Colon (tissue), 2 donors: ENCODE measurements around the gene MYADML2.

Experiments
- FAIRE-seq: peaks from 2 replicates; lab custom pipeline; 2012; peaks lifted over from hg19 to GRCh38; lab: Jason Lieb, UNC
- donor health status: control.
- donor health status: control.

The MYADML2 gene

DNA sequence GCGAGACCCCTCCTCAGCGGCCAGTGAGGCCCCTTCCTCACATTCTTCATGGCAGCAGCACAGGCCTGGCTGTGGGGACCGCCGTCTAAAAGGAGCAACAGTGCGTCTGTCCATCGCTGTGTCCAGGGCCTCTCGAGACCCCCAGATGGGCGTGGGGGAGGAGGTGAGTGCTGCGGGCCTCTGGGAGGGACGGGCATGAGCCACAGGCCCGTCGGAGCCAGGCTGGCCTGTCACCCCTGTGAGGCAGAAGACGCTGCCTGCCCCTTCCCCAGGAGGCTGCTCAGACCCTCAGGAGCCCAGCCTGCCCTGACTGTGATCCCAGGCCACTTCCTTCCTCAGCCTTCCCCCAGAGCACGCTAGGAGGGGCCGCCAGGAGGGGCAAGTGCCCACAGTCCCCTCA is 7.8 kb downstream of the MYADML2 start:
- FAIRE-seq: no peak

DNA sequence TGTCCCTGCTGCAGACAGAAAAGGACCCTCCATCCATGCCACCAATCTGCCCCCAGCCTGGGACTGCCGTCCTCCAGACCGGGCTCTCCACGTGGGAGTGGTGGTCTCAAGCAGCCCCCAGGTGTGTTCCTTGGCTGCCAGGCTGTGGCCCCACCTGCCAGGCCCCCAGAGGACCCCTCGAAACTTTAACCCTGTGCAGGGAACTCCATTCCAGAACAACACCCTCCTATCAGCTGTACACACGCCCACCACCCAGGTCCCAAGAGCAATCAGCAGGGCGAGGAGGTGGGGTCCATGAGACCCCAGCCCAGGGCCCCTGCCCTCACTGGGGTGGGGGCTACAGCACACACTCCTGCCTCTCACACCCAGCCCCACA is 11.3 kb downstream of the MYADML2 start:
- no peak for FAIRE-seq

DNA sequence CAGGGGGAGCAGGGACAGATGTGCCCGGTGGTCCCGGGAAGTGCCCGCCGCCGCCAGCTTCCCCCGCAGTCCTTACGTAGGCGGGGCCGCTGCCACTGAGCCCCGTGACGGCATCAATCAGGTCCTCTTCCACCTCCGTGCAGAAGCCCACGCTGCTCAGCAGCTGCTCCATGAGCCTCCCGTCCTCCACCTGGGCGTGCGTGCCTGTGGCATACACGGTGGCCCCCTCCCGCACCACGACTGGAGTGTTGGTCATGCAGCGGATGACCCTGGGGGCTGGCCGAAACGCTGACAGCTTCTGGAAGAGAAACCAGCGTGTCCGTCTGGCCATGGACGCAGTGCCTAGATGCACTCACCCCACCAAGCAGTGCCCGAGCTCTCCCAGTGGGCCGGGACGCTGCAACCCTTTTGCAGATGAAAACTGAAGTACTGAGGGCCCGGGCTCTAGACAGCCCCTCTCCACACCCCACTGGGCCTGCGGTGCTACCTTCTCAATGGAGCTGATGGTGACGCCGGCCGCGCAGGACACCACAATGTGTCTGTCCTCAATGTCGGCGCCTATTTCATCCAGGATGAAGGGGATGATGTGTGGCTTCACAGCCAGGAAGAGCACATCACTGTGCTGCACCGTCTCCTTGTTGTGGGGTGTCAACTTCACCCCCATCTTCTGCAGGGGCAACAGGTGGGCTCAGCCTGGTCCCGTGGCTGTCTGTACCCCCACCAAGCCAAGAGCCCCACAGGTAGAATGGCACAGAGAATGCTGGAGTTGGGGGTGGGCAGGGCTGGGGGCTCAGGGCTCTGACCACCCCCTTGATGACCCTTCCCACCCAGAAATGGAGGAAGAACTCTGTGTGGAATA is 12.0 kb downstream of the MYADML2 start:
- no peak for FAIRE-seq

DNA sequence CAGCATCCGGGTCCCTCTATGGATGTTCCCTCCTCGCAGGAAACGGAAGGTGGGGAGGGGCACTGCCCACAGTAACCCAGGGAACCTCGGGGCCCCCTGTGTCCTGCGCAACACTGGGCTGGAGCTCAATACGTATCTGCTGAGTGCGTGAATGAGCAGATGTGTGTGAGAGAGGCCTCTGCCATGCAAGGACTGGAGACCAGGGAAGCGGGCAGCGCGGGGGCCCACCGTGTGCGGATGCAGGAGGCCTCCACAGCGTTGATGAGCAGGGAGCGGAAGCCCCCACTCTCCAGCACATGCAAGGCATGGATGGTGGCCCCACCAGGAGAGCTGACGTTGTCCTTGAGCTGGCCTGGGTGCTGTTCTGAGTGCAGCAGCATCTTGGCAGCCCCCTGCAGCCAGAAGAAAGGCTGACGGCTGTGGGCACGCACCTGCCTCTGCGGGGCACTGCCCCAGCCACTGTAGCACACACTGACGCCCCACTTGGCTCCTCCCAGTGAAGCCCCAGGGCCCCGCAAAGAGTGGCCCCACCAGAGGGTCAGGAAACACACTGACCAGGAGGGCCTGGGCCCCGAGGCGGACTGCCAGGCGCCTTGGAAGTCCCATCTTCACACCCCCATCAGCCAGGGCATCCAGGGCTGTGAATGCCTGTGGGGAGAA is 12.8 kb downstream of the MYADML2 start:
- FAIRE-seq: no peak

DNA sequence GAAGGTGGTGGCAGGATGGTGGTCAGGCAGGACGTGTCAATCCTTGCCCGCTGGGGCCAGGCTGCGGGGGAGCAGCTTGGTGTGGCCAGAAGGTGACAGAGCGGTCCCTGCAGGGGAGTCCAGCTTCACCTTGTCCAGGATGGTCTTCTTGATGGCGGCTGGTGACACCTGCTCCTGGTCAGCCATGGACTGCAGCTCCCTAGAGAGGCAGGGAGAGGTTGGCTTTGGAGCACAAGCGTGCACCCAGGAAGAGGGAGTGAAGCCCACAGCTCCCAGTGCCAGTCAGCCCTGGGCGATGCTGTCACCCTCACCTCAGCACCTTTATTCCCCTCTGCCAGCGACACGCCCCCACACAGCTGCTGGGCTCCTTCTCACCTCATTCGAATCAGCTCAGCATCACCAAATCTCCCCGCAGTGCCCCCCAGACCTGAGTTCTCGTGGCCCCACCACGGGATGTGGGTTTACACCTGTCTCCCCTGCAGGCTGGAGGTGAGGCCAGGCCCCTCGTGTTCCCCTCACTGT is 13.8 kb downstream of the MYADML2 start:
- FAIRE-seq: no peak

DNA sequence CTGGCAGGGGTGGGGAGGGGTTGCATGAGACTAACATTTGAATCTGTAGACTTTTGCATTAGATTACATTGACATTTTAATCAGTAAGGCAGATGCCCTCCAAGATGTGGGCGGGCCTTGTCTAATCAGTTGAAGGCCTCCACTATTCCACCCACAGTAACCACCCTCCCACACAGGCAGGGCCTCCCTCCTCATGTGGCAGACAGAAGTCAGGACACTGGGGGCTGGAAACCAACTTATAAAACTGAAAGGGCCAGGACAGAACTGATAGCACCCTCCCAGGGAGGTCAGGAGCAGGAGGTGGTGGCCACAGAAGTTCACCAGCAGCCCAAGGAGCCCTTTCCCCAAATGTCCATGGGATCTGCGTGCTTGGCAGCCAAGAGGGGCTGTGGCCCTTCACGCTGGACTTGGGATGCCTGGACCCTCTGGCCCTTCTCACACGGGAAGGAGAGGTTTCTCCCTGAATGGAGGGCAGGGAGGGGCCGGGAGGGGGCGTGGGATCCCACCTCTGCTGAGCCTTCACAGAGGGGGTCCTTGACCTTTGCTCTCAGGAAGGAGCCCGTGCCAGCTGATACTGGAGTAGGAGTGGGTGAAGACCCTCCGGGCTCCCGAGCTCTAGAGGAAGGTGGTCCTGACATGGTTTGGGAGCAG is 14.6 kb downstream of the MYADML2 start:
- FAIRE-seq: no peak

DNA sequence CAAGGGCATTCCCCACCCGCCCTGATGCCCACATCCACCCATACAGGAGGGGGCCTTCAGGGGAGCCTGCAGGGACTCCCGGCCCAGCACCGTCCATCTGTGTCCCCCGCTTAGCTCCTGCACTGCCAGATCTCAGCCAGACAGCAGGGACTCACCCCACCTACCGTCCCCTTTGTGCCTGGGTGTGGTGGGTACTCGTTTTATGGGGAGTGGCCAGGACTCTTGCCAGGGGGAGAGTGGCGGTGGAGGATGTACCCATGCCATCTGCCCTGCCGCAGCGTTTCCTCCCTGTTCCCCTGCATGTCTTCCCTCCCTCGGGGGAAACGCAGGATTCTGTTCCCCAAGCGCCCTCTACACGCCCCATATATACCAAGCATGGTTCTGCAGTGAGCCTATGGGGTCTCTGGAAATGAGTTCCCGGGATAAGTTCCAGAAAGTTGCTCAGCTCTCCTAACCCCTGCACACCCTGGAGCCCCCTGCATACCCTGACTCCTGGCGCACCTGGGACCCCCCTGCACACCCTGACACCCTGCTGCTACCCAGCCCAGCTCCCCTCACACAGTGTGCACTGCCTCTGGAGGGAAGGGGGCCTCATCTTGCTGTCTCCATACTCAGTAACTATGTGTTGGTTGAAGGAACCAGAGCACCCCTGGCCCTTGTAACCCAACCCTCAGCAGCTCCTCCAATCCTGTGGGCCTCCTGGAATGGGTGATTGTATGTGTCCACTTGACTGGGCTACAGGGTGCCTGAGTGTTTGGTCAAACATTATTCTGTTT is 15.3 kb downstream of the MYADML2 start:
- FAIRE-seq: no peak

DNA sequence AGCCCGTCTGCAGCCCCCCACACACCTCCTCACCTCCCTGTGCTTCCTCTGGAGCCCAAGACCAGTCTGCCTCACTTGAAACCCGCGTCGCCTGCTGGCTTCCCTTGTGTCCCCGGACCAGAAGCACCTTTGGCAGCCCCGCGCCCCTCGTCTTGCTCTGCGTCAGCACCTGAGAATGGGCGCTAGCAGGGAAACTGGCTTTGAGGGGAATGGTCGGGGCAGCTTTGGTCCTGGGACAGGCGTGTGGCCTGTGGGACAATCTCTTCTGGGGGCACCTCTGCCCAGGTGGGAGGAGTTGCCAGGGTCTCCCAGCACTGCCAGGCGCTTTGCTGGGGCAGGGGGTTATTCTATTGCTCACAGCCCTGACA is 15.9 kb downstream of the MYADML2 start:
- FAIRE-seq: no peak

DNA sequence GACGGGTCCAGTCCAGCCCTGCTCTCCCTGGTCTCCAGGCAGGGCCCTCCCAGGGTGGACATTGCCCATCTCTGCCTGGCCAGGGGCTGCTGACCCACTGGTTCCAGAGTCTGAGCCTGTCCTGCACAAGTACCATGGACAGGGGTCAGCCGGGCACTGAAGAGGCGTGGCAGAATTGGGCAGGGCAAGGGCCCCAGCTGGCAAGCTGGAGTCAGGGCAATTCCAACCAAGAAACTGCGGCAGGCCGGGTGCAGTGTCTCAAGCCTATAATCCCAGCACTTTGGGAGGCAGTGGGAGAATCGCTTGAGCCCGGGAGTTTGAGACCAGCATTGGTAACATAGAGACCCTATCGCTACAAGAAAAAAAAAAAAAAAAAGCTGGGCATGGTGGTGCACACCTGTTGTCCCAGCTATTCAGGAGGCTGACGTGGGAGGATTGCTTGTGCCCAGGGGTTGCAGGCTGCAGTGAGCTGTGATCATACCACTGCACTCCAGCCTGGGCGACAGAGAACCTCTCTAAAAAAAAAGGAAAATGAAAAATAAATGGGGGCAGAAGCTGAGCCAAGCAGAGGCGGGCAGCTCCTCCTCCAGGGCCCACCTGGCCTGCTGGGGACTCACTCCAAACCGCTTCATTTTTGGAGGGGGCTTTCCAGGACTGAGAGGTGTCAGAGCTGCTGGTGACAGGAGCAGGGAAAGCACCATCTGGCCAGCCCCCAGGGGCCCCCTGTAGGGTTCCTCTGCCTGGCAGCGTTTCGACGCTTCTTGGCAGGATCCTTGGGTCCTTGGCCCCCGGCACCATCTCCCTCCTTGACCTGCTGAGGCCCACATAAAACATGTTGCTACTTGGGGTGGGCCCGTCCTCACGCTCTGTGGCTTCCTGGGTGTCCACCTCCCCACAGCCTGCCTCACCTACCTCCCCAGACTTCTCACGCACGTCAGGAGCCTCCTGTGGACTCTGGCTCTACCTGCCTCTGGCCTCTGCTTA is 16.6 kb downstream of the MYADML2 start:
- no peak for FAIRE-seq

DNA sequence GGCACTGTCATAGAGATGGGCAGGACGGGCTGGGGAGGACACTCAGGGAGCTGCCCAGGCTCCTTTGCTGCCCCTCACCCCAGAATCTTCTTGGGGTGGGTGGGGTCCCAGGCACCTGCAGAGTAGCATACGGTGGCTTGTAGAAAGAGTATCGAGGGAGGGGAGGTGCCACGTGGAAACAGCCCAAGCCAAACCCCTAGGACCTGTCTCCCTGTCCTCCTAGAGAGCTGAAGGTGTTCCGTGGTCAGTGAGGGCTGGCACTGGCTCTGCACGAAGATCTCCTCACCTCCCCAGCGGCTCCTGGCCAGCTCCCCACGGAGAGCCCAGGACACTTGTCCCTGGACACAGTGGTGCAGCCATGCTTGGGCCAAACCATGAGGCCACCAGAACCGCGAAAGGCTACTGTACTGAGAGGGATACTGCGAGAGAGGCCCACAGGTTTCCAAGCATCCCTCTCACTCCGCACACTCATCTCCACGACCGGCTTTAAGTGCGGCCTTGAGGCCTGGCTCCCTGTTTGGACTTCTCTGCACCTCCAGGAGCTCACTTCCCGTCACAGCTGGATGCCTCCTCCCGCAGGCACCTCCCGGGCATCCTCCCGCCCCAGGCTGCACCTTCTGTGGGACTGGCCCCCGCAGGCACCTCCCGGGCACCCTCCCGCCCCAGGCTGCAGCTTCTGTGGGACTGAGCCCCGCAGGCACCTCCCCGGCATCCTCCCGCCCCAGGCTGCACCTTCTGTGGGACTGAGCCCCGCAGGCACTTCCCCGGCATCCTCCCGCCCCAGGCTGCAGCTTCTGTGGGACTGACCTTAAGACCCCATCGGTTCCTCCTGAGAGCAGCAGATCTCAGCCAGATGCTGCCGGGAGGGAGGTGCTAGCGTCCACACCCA is 17.5 kb downstream of the MYADML2 start:
- no peak for FAIRE-seq

DNA sequence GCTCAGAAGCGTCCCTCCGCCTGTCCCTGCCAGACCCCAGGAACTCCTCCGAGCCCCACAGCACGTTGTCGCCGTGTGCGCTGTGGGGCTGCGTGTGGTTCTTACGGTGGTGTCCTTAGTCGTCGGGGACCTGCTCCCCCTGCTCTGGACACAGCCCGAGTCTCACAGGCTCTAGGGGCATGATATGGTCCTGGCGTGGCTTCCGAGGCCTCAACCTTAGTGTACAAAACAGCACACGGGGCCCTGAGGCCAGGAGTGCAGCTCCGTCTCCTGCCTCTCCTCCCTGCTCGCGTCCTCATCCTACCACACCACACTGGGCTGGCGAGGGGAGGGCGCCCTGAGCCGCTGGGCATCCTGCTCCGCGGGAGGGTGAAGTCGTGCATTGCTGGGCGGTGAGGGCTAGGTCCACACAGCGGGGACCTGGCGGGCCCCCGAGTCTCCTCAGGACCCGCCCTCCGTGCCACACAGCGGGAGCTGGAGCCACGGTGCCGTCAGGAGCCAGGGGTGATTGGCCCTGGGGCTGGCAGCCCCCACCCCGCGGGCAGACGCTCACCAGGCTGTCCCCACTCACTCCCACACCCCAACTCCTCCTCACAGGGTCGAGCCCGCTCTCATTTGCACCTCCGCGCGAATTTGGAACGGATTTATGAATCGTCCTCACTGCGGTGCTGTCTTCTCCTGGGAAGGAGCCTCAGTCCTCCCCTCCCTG is 18.3 kb downstream of the MYADML2 start:
- FAIRE-seq: no peak

DNA sequence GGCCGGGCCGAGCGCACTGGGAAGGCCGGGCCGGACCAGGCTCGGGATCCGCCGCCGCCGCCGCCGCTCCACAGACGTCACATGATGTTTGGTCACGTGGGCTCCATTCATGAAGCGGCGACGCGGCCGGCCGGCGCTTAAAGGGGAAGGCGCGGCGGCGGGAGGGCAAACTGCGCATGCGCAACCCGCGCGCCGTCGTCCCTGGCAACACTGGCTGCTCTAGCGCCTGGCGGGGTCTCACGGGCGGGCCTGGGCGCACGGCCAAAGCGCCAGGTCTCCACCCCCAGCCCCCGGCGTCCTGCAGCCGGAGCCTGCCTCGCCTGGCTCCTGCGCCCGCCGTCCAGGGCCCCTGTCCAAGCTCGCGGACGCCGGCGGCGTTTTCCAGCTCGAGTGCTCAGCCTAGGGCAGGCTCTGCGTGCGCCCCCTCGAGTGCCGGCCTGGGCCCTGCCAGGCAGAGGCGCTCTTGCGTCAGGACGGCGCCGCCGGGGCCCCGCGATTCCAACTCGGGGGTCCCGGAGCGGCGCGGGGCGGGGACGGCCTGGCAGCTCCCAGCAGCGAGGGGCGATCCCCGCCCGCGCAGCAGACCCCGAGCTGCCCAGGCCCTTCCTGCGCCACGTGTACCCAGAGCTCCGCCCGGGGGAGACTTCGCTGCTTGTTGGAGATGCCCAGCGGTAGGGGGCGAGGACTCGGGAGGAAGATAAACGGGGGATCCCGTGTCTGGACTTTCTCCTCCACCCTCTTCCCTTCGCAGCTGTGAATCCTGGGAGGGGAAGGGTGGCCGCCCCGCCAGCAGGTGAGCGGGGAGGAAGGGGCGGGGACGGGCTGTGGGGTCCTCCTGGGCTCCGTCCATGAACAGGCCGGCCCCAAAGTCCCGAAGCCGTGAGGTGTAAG is 19.1 kb downstream of the MYADML2 start, which contains the start of gene MAFG:
Gene MAFG (minus strand): TSS at position 83 of the 891 bp plus-strand sequence. CDS start 4,550 bp downstream, outside the sequence.
- no peak for FAIRE-seq

DNA sequence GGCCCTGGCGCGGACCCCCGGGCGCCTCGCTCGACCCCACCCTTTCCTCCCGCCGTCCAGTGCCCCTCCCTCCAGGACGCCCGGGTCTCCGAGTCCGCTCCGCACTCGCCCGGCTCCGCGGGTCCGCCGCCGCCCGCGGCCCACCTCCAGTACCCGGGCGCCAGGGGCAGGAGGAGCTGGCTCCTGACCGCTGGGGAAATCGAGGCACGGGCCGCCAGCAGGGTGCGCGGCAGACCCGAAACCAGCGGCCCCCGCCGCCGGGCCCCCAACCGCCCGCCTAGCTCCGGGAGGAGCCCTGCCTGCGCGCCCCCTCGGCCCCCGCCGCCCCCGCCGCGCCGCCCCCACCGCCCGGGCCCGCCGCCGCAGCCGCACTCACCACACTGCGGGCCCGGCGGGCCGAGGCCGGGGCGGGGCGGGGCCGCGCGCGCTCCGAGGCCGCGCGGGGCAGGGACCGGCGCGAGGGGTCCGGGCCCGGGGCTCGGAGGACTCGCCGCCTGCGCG is 19.8 kb downstream of the MYADML2 start:
- no peak for FAIRE-seq

DNA sequence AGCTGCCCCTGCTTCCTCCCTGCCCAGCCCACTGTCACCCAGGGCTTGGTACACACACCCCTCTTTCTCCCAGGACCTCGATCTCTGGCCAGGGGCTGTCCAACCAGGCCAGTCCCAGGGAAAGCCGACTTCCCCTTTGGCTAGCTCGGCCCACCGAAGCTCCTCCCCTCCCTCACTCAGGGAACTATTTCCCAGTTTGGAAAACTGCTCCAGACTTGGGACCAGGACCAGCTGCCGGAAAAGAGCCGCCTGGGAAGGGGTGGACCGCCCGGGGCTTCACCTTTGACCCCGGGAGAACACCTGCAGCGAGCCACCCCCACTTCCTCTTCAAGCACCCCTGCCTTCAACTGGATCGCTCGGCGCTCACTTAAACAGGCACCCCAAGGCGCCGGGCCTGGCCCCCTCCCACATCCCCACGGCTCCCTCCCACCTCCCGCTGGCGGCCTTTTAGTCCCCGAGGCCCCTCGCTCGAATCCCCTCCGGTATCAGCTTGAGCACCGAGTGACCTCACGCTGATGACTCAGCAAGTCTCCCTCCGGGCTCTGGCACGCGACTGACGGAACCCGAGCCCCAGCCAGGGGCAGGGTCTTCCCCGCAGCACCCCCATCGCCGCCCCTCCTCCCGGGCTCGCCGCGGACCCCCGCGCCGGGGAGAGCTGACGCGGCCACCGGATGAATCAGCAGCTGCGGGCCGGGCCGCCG is 20.4 kb downstream of the MYADML2 start:
- no peak for FAIRE-seq

DNA sequence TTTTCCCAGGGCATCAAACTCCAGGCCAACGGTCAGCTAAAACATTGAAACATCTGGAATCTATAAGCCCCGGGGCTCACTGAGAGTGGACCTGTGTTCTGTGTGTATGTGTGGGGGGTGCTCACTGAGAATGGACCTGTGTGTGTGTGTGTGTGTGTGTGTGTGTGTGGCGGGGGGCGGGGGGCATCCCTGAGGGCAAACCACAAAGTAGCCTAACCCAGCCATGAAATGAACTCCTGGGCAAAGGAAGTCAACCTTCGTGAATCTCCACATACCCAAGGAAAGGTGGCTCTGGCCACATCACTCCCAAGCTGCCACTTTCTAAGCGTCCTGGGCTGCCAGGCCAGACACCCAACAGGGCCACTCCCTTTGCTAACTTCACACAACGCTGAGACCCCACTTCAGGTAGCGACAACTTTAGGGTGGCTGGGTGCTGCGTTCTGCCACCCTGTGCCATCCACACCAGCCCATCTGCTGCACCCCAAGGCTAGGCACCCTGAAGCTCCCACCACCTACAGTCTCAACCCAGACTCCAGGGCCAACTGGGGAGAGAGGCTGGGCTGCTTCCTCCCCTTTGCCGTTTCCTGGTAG is 21.1 kb downstream of the MYADML2 start:
- no peak for FAIRE-seq

DNA sequence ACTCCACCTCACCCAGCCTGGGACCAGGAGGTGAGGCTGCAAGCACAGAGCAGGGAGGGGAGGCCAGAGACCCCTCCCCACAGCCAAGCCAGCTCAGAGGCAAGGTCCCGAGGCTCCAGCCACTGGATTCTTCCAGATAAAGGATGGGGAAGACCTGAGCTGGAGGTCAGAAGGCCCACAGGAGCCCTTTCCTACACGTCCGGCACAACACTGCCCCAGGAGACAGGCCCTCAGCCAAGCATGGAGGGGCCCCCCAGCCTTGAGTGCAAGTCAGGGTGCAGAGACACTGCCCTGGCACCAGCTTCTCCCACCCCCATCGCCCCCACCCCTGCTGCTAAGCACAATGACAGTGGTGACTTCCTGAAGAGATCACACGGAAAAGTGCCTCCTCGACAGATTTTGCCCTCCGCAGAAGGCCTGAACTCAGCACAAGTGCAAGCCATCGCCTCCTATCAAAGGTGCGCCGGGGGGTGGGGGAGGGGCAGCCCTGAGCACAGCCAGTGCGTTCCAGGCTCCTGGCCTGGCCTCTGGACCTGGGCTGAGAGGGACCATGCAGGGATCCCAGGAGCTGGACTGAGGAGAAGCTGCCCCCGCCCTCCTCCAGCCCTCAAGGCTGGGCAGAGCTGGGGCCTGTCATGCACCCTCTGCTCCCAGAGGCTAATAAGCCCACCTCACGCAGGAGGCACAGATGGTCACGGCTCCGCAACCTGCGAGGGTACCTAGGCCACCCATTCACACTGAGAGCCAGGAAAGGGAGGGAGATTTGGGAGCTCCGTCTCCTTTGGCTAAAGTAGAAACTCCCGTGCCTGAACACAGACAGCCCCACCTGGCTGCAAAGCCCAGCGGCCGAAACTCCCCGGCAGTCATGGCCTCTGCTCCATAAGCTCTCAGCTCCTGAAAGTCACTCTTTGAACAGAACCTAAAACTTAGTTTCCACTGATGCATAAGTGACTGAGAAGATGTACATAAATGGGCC is 22.2 kb downstream of the MYADML2 start:
- FAIRE-seq: no peak
